GM21423 (cell line): ENCODE measurements around the gene TMEM145.

Source experiments
- ATAC-seq: cut with Tn5 transposase; IDR thresholded peaks from one replicate; pipeline ENCODE4 v1.9.1; 2021; ENCODE audit warnings: mild to moderate bottlenecking, moderate library complexity; ENCODE audit not compliant: unreplicated experiment

TMEM145 gene

GRCh38 chr19:42357290-42357689 lies 44.2 kb downstream of the TMEM145 start:
- ATAC-seq: no peak

GRCh38 chr19:42360787-42361544 lies 47.9 kb downstream of the TMEM145 start:
- ATAC-seq: no peak

- no peak for ATAC-seq
Measured at GRCh38 chr19:42361545-42361910, 48.4 kb downstream of the TMEM145 start.

DNA sequence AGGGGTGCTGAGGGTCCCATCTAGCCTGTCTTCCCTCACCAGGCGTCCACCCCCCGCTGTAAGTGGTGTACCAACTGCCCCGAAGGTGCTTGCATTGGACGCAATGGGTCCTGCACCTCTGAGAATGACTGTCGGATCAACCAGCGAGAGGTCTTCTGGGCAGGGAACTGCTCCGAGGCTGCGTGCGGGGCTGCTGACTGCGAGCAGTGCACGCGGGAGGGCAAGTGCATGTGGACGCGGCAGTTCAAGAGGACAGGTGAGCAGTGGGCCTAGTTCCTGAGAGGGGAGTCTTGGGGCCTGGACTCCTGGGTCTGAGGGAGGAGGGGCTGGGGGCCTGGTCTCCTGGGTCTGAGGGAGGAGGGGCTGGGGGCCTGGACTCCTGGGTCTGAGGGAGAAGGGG lies 49.2 kb downstream of the TMEM145 start:
- ATAC-seq: no peak

- ATAC-seq: no peak
Measured at GRCh38 chr19:42362891-42363440, 49.9 kb downstream of the TMEM145 start.

GRCh38 chr19:42363614-42364346 lies 50.7 kb downstream of the TMEM145 start:
- ATAC-seq: no peak

DNA sequence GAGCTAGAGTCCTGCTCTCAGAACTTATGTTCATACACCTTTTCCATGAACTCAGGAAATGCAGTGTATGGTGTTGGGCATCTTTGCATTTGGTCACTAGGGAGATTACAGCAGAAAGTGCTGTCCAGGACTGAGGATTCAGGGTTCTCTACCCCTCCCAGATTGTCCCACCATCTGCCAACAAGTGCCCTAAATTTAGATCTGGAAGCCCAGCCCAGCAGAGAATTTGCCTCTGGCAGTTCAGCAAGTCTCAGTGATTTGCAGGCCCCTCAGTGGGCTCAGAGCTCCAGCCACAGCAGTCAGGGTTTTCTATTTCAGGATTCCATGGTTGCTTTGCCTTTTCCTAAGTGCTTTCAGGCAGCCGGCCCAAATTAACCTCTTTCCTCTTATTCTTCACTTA lies 53.6 kb downstream of the TMEM145 start:
- ATAC-seq: no peak

DNA sequence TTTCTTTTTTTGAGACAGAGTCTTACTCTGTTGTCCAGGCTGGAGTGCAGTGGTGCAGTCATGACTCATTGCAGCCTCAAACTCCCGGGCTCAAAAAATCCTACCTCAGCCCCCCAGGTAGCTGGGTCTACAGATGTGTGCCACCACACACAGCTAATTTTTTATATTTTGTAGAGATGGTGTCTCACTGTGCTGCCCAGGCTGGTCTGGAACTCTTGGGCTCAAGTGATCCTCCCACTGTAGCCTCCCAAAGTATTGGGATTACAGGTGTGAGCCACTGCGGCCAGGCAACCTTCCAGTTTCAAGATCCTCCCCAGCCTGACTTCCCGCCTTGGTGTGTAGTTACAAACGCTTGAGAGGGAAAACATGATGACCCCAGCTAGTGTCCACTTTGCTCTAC lies 54.8 kb downstream of the TMEM145 start:
- ATAC-seq: no peak

DNA sequence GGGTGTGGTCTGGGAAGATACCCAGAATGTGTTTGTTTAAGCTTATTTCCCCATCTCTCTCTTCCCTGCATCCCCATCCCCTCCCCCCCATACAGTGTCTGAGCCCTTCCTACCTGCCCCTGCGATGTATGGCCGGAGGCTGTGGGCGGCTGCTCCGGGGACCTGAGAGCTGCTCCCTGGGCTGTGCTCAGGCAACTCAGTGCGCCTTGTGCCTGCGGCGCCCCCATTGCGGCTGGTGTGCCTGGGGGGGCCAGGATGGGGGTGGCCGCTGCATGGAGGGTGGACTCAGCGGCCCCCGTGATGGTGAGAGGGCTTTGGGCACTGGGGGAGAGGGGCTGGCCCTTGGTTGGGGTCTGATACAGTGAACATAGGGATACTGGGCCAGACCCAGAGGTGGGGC lies 55.3 kb downstream of the TMEM145 start:
- ATAC-seq: no peak

DNA sequence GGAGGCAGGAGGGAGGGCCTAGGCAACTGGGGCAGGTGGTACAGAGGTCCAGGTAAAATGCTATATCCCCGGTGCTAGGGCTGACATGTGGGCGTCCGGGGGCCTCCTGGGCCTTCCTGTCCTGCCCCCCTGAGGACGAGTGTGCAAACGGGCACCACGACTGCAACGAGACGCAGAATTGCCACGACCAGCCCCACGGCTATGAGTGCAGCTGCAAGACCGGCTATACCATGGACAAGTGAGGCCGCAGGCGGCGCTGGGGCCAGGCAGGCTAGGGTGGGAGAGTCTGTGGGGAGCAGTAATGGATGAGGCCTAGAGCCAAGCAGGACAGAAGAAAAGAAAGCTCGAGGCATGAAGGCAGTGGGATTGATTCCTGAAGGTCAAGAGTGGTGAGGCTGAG lies 55.7 kb downstream of the TMEM145 start:
- no peak for ATAC-seq

- no peak for ATAC-seq
Measured at GRCh38 chr19:42369433-42370067, 56.4 kb downstream of the TMEM145 start.

GRCh38 chr19:42370068-42370520 lies 57.0 kb downstream of the TMEM145 start:
- no peak for ATAC-seq

DNA sequence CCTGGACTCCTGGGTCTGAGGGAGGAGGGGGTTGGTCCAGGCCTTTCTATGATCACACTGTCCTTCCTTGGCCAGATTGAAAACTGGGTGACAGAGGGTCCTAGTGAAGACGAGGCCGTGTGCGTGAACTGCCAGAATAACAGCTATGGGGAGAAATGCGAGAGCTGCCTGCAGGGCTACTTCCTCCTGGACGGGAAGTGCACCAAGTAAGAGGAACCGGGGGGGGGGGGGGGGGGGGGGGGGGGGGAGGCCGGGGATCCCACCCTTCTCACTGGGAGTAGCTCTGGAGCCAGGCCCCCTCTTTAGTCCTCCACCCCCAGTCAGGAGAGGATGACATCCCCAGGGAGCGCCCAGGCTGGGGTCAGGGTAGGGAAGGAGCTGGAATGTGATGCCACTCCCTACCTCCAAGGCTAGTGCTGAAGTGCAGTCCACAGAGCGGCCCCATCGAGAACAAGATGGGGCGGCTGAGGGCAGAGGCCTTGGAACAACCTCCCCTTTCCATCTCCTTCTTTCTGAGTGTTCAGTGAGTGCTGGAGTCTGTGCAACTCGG lies 57.6 kb downstream of the TMEM145 start:
- no peak for ATAC-seq
